Esophagus squamous epithelium (tissue), 4 donors: ENCODE data around the gene SYNPR.

ENCODE experiments used
- CTCF ChIP-seq, 6 experiments: fragments of 450-650 bp in 4 of 6; fragments of 200-600 bp in 2 of 6; sonication (generic) in 2 of 6; IDR thresholded peaks; one replicate each; pipeline ENCODE4 v1.5.1; 2016 to 2019; ENCODE audit warnings: antibody characterized with exemption in 6 of 6, mild to moderate bottlenecking in 4 of 6, moderate library complexity in 4 of 6
- POLR2A ChIP-seq, 4 donors: fragments of 450-650 bp; IDR thresholded peaks; one replicate each; pipeline ENCODE4 v1.6.1; 2017; ENCODE audit warnings: antibody characterized with exemption in 4 of 4, mild to moderate bottlenecking in 4 of 4, moderate library complexity in 3 of 4

DNA sequence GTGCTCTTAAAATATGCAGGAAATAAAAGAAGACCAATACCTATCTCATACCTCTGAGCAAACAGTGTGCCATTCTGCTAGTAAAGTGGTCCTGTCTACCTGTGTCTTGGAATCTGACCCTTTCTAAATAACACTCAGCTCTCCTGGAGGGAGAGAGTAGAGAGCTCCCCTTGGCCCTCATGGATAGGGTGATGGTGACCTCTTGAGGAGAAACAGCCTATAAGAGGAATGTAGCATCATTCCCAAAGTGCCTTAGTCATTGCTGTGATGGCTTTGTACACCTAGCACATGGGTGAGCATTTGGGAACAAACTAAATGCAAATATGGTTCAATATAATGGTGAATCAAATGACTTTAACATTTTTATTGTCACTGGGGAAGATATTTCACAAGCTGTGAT, 384.4 kb downstream of the SYNPR start:
- no peak for TF ChIP-seq POLR2A (IDR thresholded peaks at IDR 0.05)
- peak in 1 of 6 experiments; percentile 30 for TF ChIP-seq CTCF (IDR thresholded peaks at IDR 0.05)
